GM19240 (cell line): ENCODE measurements around the gene CFAP57.
A peak's percentile ranks its signal among the peaks of the same experiment; 100 is the strongest.
"Not testable (repeated sequence)": the region's sequence is repeated elsewhere in the genome, so short reads cannot be mapped to it uniquely, and the experiment has no call there.

Source experiments
- DNase-seq: peaks from one replicate; pipeline ENCODE4 v3.0.0; 2011; ENCODE audit warnings: low spot score; ENCODE audit not compliant: insufficient read length

CFAP57 gene

DNA sequence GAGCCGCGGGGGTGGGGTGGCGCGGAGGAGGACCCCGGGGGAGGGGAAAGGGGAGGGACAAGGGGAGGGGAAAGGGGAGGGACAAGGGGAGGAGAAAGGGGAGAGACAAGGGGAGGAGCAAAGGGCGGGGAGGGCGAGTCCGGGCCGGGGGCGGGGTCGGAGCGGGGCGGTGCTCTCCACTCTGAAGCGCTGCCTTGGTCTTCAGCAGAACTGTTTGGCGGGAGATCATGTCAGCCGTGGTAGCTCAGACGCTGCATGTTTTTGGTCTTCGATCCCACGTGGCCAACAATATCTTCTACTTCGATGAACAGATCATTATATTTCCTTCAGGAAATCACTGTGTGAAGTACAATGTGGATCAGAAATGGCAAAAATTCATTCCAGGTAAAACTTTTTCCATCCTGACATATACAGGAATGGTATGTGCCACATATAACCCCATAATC is 420 bp downstream of the CFAP57 start:
- peak; percentile 87 for DNase-seq

GRCh38 chr1:43174873-43175272 is 2.7 kb downstream of the CFAP57 start:
- no peak for DNase-seq

DNA sequence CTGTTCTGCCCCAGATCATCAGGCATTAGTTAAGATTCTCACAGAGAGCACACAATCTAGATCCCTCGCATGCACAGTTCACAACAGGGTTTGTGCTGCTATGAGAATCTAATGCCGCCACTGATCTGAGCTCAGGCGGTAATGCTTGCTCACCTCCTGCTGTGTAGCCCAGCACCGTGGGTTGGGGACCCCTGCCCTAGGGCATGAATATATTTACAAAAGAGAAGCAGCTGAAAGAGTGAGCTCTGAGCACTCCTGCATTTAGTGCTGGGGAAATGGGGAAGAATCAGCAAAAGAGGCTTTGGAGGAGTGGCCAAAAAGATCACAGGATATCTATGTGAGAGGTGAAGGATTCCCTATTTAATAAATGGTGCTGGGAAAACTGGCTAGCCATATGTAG is 5.6 kb downstream of the CFAP57 start:
- DNase-seq, result no peak

GRCh38 chr1:43184388-43184787 is 12.3 kb downstream of the CFAP57 start:
- no peak for DNase-seq

DNA sequence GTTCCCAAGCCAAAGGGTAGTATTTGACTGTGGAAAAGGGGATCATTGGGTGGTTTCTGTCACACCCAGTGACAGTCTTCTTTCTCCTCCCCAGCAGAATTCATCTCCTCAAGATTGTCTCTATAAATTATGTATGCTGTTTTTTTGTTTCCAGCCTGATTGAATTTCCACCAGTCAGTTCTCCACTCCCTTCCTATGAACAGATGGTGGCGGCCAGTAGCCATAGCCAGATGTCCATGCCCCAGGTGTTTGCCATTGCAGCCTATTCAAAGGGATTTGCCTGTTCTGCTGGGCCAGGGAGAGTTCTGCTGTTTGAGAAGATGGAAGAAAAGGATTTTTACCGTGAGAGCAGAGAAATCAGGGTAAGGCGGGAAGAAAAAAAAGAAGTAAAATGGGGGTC is 12.9 kb downstream of the CFAP57 start:
- DNase-seq, result no peak

GRCh38 chr1:43188106-43188505 is 16.0 kb downstream of the CFAP57 start:
- no peak for DNase-seq

GRCh38 chr1:43194509-43194908 is 22.4 kb downstream of the CFAP57 start:
- DNase-seq, result no peak

DNA sequence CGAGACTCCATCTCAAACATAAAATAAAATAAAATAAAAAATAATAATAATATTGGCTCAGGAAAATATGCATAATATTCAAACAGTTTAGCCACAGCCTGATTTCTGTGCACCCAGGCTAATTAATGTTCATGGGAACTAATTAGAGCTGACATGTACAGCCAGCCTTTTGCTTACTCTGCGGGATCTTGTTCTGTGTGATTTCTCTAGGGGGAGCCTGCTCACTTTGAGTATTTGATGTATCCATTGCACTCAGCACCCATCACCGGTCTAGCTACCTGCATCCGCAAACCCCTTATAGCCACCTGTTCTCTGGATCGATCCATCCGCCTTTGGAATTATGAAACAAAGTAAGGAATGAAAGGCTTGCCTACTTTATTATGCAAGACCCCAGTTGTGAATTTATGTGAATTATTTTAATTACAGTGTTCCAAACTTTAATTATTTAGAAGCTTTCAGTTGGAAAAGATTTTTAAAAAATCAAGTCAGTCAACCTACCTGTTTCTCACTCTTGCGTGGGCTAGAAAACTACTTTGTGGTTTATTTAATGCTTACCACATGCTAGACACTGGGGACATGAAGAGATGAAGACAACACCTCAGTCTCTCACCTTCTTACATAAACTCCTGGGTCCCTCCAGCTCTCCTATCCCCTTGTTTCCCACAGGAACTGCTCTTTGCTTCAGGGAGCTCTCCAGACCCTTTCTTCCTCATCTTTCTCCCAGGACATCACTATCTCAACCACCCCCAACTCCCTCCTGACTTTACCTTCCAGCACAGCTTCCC is 25.4 kb downstream of the CFAP57 start:
- no peak for DNase-seq

DNA sequence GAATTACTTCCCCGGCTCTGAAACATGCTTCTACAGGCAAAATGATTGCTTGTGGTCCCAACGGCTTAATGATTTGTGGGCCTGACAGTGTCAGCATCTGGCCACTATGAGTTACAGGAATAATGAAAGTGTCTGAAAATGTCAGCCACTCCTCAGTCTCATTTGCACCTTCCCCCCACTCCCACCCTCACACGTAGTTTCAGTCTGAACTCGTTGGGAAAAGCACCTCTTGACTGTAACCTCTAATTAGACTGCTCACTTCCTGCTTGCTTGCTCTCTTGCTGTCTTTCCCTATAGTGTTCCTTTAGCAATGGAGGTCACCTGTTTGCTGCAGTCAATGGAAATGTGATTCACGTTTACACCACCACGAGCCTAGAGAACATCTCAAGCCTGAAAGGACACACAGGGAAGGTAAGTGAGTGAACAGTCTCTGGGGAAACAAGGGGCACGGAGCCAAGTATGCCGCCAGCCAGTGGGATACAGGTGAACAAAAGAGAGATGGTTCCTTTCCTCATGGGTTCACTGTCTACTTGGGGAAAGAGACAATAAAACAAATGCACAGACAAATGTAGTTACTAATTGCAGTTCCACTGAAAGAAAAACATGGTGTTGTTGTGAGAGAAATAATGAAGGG is 27.1 kb downstream of the CFAP57 start:
- DNase-seq, result peak; percentile 38

DNA sequence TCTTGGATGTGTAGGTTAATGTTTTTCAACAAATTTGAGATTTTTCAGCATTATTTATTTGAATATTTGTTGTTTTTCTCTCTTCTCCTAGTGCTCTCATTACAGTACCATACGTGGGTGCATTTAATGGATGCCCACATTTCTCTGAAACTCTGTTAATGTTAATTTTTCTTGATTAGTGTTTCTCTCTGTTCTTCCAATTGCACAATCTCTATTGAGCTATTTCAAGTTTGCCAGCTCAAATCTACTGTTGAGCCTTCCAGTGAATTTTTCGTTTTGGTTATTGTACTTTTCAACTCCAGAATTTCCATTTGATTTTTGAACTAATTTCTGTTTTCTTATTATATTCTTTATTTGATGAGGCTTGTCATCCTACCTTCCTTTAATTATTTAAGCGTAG is 31.7 kb downstream of the CFAP57 start:
- no peak for DNase-seq

GRCh38 chr1:43204394-43204793 is 32.3 kb downstream of the CFAP57 start:
- no peak for DNase-seq

- DNase-seq, result no peak
These were observed 33.5 kb downstream of the CFAP57 start for GRCh38 chr1:43205671-43206070.

GRCh38 chr1:43206600-43207228 is 34.6 kb downstream of the CFAP57 start:
- no peak for DNase-seq

DNA sequence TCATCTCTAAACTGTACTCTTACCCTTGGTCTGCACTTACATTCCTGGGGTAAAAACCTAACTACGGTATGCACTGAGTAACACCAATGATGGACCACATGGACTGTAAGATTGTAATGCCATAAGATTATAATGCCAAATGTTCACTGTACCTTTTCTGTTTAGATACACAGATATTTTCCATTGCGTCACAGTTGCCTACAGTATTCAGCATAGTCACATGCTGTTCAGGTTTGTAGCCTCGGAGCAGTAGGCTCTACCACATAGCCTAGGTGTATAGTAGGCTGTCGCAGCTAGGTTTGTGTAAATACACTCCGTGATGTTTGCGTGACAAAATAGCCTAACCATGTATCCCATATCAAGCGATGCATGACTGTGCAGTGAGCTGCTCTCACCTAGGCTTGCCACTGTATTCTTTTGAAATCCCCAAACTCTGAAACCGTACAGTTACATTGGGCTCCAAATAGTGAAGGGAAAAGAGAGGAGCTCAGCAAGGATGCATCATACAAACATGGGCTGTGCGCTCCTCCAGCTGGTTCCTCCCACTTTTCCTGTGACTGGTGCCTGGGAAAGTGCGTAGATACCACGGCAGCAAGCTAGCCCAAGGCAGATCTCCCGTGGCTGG is 35.2 kb downstream of the CFAP57 start:
- DNase-seq, result no peak

GRCh38 chr1:43208277-43208676 is 36.1 kb downstream of the CFAP57 start:
- DNase-seq, result not testable (repeated sequence)

GRCh38 chr1:43214501-43215444 is 42.6 kb downstream of the CFAP57 start:
- DNase-seq, result no peak

DNA sequence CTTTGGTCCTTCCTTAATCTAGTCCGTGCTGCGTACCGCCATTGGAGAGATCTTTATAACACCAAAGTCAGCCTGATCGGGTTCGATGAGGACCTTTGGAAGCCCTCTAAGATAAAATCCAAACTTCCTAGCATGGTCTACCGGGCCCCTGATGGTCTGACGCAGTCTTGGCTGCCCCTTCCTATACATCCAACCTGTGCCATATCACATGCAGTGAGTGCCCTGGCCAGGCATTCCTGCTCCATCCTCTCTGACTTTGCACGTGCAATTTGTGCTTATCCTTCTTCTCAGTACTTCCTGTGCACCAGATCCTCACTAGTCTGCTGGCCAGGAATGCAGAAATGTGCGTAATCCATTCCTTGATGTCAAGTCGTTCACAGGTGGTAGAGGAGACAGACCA is 45.6 kb downstream of the CFAP57 start:
- DNase-seq, result no peak

- DNase-seq, result peak; percentile 27
These were observed 49.0 kb downstream of the CFAP57 start for GRCh38 chr1:43220905-43221778.

DNA sequence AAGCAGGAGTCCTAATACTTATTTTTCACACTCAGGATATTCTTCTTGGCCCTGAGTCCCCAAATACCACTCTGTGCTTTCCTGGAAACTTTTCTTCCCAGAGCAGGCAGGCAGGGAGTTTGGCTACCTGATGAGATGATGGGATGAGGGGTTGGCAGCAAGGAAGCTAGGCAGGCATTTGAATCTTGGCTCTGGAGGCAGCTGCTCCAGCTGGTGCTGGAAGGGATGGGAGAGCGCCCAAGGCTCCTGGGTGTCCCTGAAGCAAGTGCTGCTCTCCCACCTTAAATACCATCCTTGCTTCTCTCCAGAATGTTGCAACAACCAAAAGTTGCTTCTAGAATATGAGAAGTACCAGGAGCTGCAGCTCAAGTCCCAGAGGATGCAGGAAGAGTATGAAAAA is 49.7 kb downstream of the CFAP57 start:
- DNase-seq, result no peak

DNA sequence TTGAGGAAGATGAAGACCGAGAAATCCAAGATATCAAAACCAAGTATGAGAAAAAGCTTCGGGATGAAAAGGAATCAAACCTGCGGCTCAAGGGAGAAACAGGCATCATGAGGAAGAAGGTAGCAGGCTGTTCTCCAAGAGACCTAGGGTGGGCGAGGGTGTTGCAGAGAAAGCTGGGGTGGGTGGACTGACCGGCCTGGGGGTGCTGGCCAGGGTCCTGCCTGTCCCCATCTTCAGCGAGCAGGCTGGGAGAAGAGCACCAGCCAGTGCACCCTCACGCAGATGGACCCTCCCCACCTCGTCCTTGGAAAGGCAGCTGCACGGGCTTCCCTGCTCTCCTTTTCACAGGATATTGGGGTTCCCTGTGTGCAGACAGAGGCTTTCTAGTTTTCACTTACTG is 50.7 kb downstream of the CFAP57 start:
- no peak for DNase-seq
